Measurements from ENCODE around the gene CEP128. TPM values are rescaled to one million over a fixed set of nuclear protein-coding genes. Genes with fewer than 3 reads are reported as not detected.

Gene CEP128
- polyA plus RNA-seq, 3 donors: 5.7 to 6.9 (median 6.4) TPM

- no peak for DNase-seq
Observed at GRCh38 chr14:80483331-80483730, 458.2 kb downstream of the CEP128 start.

- DNase-seq: no peak
Observed at GRCh38 chr14:80477388-80478160, 464.0 kb downstream of the CEP128 start.

GRCh38 chr14:80475074-80475473 is 466.5 kb downstream of the CEP128 start:
- DNase-seq: no peak

GRCh38 chr14:80468331-80469122 is 473.0 kb downstream of the CEP128 start:
- DNase-seq: no peak

- DNase-seq: no peak
Observed at GRCh38 chr14:80465546-80466220, 475.9 kb downstream of the CEP128 start.

GRCh38 chr14:80464531-80465149 is 476.9 kb downstream of the CEP128 start:
- no peak for DNase-seq

- DNase-seq: no peak
Observed at GRCh38 chr14:80456209-80456608, 485.3 kb downstream of the CEP128 start.

- DNase-seq: no peak
Observed at GRCh38 chr14:80455031-80455430, 486.5 kb downstream of the CEP128 start.

- no peak for DNase-seq
Observed at GRCh38 chr14:80448267-80448666, 493.3 kb downstream of the CEP128 start.

- no peak for DNase-seq
Observed at GRCh38 chr14:80447392-80447791, 494.1 kb downstream of the CEP128 start.

Other genes starting within 250 kb of the CEP128 start
- 1 to 10 TPM in 1 of 3 donors, under 1 TPM in 2; 0.10 to 1.3 (median 0.12) TPM for gene TSHR, start 13.9 kb upstream of the CEP128 start, polyA plus RNA-seq (ENCODE audit: insufficient read length in 3 of 3)